NCI-H82 treated with DMSO at 0.1 percent for 48 hours (cell line): ENCODE data around the gene XYLT2.
"Not testable (repeated sequence)": the region's sequence is repeated elsewhere in the genome, so short reads cannot be mapped to it uniquely, and the experiment has no call there.

Experiments used
- DNase-seq: peaks from one replicate; lab custom pipeline; 2025; ENCODE audit not compliant: unreplicated experiment; lab: John Stamatoyannopoulos, UW

Gene XYLT2

GRCh38 chr17:50388728-50389127, 42.8 kb downstream of the XYLT2 start:
- no peak for DNase-seq

GRCh38 chr17:50389534-50389933, 43.6 kb downstream of the XYLT2 start:
- DNase-seq, result no peak

- no peak for DNase-seq
These were observed 46.7 kb downstream of the XYLT2 start for GRCh38 chr17:50392621-50393020.

- no peak for DNase-seq
These were observed 47.8 kb downstream of the XYLT2 start for GRCh38 chr17:50393700-50394099.

- no peak for DNase-seq
These were observed 48.8 kb downstream of the XYLT2 start for GRCh38 chr17:50394711-50395110.

GRCh38 chr17:50396261-50397110, 50.6 kb downstream of the XYLT2 start:
- no peak for DNase-seq

- peak; percentile 50 for DNase-seq
These were observed 51.4 kb downstream of the XYLT2 start, which contains the start of gene LRRC59 for GRCh38 chr17:50397111-50397918. Gene LRRC59, minus strand, starts transcription at chr17:50397523. Its CDS starts 206 bp downstream, at chr17:50397317.

GRCh38 chr17:50397919-50398285, 52.0 kb downstream of the XYLT2 start:
- DNase-seq, result no peak

GRCh38 chr17:50398672-50399071, 52.7 kb downstream of the XYLT2 start:
- DNase-seq, result not testable (repeated sequence)

GRCh38 chr17:50399591-50399990, 53.7 kb downstream of the XYLT2 start:
- DNase-seq, result not testable (repeated sequence)

GRCh38 chr17:50405351-50405750, 59.4 kb downstream of the XYLT2 start:
- DNase-seq, result not testable (repeated sequence)

GRCh38 chr17:50406578-50406977, 60.7 kb downstream of the XYLT2 start:
- no peak for DNase-seq

GRCh38 chr17:50407921-50408320, 62.0 kb downstream of the XYLT2 start:
- DNase-seq, result no peak
